Esophagus mucosa (tissue), 1 donor: ENCODE data around the gene ZFPM1. TPM values are rescaled to one million over a fixed set of nuclear protein-coding genes. Genes with fewer than 3 reads are reported as not detected.
"Not testable (repeated sequence)": the region's sequence is repeated elsewhere in the genome, so short reads cannot be mapped to it uniquely, and the experiment has no call there.

Source experiments
- ATAC-seq: fragments of 200-7000 bp; cut with Tn5 transposase; one replicate; pipeline ENCODE4 v1.9.1; 2020
- total RNA-seq: library from RNA; stranded (reverse); gene quantifications from one replicate; pipeline ENCODE4 v1.2.4, GENCODE V29; 2023
- donor health status: DM: yes; HTN: yes; CAD: no.

The ZFPM1 gene
- total RNA-seq, 1 donor from 2014 or later = 3.2 TPM

GRCh38 chr16:88515925-88516594 is 63.0 kb downstream of the ZFPM1 start:
- no peak for ATAC-seq

GRCh38 chr16:88516601-88517061 is 63.6 kb downstream of the ZFPM1 start:
- ATAC-seq = no peak

GRCh38 chr16:88517208-88517774 is 64.2 kb downstream of the ZFPM1 start:
- not testable (repeated sequence) for ATAC-seq

GRCh38 chr16:88518411-88519111 is 65.5 kb downstream of the ZFPM1 start:
- not testable (repeated sequence) for ATAC-seq

- no peak for ATAC-seq
Measured at GRCh38 chr16:88519240-88519639, 66.2 kb downstream of the ZFPM1 start.

- ATAC-seq = no peak
Measured at GRCh38 chr16:88519938-88520653, 67.0 kb downstream of the ZFPM1 start.

- no peak for ATAC-seq
Measured at GRCh38 chr16:88521674-88522073, 68.6 kb downstream of the ZFPM1 start.

GRCh38 chr16:88522276-88522949 is 69.3 kb downstream of the ZFPM1 start:
- ATAC-seq = no peak

- no peak for ATAC-seq
Measured at GRCh38 chr16:88523309-88524161, 70.5 kb downstream of the ZFPM1 start.

GRCh38 chr16:88524274-88524972 is 71.3 kb downstream of the ZFPM1 start:
- no peak for ATAC-seq

GRCh38 chr16:88524973-88525662 is 72.0 kb downstream of the ZFPM1 start:
- ATAC-seq = peak; percentile 2

- no peak for ATAC-seq
Measured at GRCh38 chr16:88525663-88525990, 72.5 kb downstream of the ZFPM1 start.

GRCh38 chr16:88526008-88526905 is 73.2 kb downstream of the ZFPM1 start:
- no peak for ATAC-seq

- ATAC-seq = no peak
Measured at GRCh38 chr16:88526906-88527185, 73.8 kb downstream of the ZFPM1 start.

GRCh38 chr16:88527186-88527936 is 74.3 kb downstream of the ZFPM1 start:
- ATAC-seq = peak; percentile 54

GRCh38 chr16:88527937-88528743 is 75.1 kb downstream of the ZFPM1 start:
- ATAC-seq = no peak

GRCh38 chr16:88528902-88529318 is 75.8 kb downstream of the ZFPM1 start:
- ATAC-seq = no peak

GRCh38 chr16:88529596-88529995 is 76.5 kb downstream of the ZFPM1 start:
- ATAC-seq = no peak
